HG03565 (cell line): ENCODE results near the gene KCNK3.

ENCODE experiments used
- ATAC-seq: cut with Tn5 transposase; IDR thresholded peaks from one replicate; pipeline ENCODE4 v1.9.1; 2021; ENCODE audit warnings: mild to moderate bottlenecking, moderate library complexity; ENCODE audit not compliant: unreplicated experiment

Gene KCNK3

DNA sequence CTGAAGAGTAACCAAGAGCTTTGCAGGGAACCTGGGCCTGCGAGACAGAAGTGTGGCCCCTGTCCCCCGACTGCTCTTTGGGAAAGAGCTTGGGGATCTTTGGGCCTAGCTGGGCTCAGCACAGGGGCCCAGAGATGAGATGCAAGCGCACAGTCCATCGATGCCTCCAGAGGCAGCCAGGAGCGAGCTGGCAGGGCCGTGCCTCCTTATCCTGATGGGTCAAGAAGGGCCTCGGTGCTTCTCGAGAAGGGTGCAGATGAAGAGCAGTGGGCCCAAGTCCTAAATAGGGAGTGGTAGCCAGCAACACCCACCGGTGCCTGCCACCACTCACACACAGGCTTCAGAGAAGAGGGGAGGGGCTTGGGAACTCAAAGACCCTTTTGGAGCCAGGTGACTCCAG, 17.6 kb downstream of the KCNK3 start:
- ATAC-seq: no peak

DNA sequence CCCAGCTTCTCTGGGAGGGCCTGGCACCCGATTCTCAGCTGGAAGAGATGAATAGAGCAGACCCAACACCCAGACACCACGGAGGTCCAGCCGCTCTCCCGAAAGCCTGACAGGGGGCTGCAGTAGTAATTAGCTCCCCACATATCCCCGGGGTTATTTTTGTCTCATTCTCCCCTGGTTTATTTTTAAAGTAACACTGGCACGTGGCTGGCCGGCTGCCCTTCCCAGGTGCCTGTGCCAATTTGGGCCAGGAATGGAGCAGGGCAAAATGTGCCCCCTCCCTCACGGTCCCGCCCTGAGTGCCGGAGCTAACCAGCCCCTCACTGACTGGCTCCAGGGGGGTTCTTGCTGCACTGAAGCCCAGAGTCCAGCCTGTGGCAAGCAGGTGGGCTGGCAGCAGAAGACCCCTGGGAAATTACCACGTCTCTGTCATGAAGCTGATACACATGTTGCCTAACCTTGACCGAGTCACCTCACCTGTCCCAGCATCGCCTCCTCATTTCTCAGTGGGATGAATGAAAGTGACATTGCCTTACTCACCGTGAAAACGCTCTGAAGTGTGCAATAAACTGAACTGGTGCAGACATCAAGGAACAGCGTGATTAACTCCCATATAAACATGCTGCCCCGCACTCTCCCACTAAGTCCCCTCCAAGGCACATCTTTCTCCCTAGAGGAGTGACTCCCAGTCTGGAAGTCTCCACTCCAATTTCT, 18.4 kb downstream of the KCNK3 start:
- ATAC-seq: no peak

- no peak for ATAC-seq
Observed at GRCh38 chr2:26711457-26712161, 19.1 kb downstream of the KCNK3 start.

- ATAC-seq: no peak
Observed at GRCh38 chr2:26712486-26713465, 20.3 kb downstream of the KCNK3 start.

DNA sequence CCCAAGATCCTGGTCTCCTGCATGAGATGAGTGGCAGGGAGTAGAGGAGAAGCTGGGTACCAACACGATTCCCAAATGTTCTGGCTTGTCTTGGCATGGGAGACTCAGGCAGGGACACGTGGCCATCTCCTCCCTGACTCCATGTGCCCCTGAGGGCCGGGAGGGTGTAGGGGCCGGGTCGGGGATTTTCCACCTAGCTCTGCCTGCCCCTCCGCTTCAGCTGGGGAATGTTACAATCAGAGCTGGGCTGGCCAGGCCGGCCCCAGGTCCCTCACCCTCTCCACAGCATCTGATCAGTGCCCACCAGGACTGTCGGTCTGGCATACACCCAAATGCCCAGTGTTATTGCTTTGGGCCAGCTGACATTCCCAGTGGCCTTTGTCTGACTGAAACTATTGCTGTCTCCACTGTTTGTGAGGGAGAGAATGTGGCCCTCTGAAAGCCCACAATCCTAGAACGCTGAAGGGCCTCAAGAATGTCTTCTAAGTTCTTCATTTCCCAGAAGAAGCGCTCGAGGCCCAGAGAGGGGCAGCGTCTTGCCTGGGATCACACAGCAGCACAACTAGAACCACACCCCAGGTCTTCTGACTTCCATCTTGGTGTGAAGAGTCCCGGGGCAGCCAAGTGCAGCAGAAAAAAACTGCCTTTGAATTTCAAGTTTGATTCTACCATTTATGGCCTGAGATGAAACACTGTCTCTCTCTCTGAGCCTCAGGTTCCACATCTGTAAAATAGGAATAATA, 23.2 kb downstream of the KCNK3 start:
- ATAC-seq: no peak

DNA sequence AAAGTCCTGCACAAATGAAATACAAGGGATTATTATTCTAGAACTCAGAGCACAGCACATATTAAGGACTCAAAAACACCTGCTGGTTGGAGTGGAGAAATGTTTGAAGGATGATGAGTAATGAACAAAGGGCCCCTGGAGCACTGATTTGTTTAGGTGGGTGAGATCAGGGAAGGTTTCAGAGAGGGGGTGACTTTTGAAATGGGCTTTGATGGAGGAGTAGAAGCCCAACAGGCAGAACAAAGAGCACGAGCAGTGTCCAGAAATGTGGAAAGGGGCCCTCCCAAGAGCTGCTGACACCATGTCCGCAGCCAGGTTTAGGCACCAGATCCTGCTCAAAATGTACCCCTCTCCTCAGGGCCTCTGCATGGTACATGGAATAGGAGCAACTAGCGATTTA, 23.8 kb downstream of the KCNK3 start:
- ATAC-seq: no peak

DNA sequence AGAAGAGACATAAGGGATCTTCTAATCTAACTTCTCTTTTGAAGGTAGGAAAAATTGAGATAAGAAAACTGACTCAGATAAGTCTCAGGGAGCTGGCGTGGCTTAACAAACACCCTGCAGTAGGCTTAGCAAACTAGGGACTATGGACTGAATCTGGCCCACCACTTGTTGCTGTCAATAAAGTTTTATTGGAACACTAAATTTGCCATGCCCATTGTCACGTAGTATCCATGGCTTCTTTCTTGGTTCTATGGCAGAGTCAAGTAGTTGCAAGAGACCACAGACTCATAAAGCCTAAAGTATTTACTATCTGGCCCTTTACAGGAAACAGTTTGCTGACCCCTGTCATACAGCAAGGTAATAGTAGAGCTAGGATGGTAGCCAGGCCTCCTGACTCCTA, 24.2 kb downstream of the KCNK3 start:
- no peak for ATAC-seq

GRCh38 chr2:26717362-26717761, 24.8 kb downstream of the KCNK3 start:
- no peak for ATAC-seq

DNA sequence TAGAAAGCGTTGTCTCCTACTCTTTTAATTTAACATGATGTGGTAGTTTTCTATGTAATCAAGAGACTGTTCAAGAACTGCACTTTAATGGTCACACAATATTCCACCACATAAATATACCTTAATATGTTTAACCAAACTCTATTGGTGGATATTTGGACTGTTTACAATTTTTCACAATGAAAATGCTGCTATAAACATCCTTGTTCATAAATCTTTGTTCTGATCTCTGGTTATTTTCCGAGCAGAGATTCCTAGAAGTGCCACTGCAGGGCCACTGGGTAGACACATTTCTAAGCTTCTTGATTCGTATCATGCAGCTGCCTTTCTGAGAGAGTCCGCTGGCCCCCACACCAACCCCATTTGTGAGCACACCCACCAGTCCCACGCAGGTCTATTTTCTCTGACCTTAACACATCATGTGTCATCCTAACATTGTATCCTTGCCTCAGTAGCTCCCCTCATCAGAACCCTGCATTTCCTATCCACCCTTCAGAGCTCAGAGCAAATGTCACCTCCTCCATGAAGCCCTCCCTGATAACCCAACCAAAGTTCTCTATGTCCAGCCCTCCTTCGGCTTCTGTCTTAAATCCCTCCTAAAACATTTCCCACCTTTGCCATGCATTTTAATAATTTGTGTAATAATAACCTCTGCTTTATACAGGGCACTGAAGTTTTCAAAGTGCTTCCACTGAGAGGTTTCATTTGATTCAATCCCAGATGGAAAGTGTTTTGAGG, 26.6 kb downstream of the KCNK3 start:
- no peak for ATAC-seq

DNA sequence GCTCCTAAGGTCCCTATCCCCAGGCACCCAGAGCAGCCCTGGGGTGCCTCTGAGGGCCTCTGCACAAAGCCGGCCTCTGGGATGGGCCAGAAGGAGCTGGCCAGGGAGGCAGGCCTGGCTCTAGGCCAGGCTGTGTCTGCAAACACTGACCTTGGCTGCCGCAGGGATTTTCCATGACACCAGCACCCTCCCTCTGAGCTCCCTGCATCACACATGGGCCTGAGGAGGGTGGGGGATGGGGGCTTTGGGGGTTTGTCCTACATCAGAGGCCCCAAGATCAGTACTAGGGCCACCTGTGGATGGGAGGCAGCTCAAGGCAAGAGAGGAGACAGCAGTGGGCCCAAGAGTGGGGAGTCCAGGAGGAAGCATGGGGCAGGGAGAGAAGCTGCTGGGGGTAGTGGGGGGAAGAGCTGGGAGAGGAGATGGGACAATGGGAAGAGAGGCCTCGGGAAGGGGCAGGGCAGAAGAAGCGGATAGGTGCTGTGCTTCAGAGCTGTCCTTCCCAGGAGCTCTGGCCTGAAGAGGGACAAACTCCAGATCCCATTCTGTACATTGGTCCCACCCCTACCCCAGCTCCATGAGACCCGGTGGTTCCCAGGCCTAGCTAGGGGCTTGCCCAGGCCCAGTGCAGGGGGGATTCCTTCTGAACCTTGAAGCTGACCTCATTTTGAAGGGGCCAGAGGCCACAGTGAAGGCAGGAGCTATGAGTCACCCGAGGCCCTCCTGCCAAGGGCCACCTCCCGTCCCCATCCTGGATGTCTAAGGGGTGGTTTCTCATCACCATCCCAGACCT, 28.0 kb downstream of the KCNK3 start:
- no peak for ATAC-seq

- ATAC-seq: no peak
Observed at GRCh38 chr2:26721115-26722032, 28.9 kb downstream of the KCNK3 start.

DNA sequence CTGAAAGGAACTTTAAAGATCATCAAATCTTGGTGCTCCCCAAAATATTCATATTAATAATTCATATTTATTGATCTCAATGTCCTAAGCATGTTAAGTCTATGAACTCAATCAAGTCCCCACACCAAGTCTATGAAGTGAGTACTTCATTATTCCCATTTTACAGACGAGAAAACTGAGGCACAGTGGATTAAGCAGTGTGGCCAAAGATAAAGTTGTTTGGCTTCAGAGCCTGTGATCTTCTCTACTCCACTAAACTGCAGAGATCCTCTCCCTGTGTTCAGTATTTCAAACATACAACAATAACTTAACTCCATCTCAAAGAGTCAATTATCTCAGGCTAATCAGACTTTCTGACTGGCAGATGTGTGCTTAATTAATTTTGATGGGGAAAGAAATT, 29.8 kb downstream of the KCNK3 start:
- ATAC-seq: no peak

- no peak for ATAC-seq
Observed at GRCh38 chr2:26722911-26723310, 30.4 kb downstream of the KCNK3 start.

DNA sequence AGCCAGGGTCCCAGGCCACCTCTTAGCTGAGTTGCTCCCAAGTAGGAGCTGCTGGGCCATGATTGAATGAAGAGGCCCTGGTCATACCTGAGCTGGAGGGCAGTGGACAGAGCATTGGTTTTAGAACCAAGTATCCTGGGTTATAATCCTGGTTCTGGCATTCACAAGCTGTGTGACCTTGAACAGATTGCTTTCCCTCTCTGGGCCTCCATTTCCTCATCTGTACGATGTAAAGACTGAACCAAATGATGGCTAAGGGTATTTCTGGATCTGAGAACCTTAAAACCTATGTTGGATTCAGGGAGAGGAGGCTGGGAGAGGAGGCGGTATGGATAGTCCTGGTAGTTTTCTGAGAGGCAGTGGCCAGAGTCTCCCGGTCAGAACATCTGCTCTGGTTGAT, 31.0 kb downstream of the KCNK3 start:
- ATAC-seq: no peak

DNA sequence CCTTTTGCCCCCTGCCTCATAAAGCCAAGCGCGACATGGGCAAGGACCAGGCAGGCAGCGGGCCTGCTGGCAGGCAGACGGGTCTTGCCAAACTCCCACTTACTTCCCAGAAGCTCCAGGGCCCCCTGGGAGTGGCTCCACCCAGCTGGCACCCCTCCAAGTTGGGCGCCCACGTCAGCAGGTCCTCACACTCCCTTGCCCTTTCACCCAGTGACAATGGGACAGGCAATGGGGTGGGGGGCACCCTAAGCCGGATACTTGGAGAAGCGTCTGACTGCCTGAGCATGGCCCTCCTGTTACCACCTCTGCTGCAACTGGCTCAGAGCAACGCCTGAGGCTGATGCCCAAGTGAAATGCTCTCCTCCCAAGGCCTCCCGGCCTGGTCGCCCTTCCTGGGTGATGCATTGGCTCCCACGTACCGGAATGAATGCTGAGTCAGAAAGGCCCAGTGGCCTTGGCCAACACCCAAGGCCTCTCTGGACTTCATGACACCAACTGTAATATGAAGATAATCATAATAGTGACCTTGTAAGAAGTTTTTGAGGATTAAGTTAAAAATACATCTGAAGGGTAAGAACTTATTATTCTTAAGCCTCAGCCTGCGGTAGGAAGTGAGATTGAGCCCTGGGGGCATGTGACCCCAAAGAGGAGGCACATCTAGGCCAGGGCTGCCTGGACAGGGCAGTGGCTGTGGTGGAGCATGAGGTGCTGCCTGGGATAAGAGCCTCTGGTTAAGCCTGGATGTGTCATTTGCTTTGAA, 31.6 kb downstream of the KCNK3 start:
- ATAC-seq: no peak

DNA sequence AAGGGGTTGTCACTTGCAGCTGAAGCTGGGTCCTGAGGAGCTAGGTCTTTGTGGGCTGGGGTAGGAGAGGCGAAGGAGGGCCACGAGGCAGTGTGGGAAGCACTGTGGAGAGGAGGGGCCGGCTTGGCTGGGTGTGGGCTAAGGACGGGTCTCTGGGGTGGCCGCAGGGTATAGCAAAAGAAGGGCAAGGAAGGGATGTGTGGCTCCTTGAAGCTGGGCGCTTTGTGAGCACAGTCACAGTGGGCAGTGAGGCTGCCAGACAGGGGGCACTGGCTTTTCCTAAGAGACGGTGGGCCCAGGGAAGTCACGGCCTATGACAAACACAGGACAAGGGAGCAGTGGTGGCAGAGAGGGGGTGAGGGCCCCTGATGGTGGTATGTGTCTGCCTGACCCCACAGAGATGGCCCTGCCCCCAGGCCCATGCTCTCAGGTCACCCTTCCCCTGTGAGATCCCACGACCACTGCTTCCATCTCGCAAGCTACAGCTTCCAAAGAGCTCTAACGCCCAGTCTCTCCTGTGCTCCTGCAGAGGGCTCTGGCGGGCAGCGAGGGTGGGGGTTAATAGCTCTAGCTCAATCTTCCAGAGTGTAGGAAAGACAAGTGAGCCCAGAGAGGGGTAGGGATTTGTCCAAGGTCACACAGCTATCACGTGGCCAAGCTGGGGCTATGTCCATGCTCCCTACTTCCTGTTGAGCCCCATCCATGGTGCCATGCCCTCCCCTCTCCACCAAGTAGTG, 32.4 kb downstream of the KCNK3 start:
- ATAC-seq: no peak

DNA sequence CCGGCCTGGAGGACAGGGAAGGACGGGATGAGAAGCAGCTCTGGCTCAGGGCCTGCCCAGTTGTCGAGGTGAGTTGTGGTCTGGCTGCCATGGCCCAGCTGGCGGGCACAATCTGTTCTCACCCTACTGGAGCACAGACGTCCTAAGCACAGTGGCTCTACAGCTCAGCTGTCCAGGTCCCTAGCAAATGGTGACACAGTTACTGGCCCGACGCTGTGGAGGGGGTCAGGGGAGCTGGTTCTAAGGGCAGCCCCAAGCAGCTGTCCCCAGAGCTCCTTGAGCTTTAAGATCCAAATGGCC, 32.9 kb downstream of the KCNK3 start:
- no peak for ATAC-seq
